Fibroblast of pulmonary artery (primary cell): ENCODE measurements around the gene PRAMEF7.
"Not testable (repeated sequence)": the region's sequence is repeated elsewhere in the genome, so short reads cannot be mapped to it uniquely, and the experiment has no call there.

Source experiments
- DNase-seq: peaks from one replicate; pipeline ENCODE4 v3.0.0-alpha.2; 2010; ENCODE audit warnings: low read depth
- H3K4me3 ChIP-seq: replicated peaks from 2 replicates; pipeline ENCODE4 v1.5.1; 2011; ENCODE audit warnings: low read depth, mild to moderate bottlenecking, control low read depth, low read length, moderate library complexity

The PRAMEF7 gene

GRCh38 chr1:12916310-12916709, at the start of gene PRAMEF7:
Gene PRAMEF7 (plus strand): TSS chr1:12916610. CDS start chr1:12917693, 1,083 bp downstream.
- not testable (repeated sequence) for DNase-seq, H3K4me3 ChIP-seq

GRCh38 chr1:12878453-12878852, 38.0 kb upstream of the PRAMEF7 start:
- not testable (repeated sequence) for H3K4me3 ChIP-seq, DNase-seq

GRCh38 chr1:12886101-12886500, 30.3 kb upstream of the PRAMEF7 start, which contains the start of gene PRAMEF4:
Gene PRAMEF4 (minus strand): TSS chr1:12886201. CDS start chr1:12883394, 2,807 bp downstream.
- not testable (repeated sequence) for H3K4me3 ChIP-seq, DNase-seq

DNA sequence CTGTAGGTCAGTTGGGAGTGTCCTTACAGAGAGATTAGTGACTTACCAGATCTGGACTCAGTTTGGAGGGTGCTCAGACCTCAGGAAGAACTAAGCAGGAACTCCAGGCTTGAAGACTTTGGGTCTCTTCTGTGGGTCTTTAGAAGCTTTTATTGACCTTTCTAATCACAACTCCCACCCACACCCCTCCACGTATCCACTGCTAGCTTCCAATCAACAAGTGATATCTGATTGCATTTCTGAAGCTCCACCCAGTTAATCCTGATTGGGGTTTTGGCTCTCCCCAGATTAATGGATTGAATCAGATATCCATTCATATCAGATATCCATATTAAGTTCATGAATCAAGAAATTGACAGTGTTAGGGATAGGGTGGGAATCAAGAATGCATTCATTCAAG, 18.2 kb upstream of the PRAMEF7 start, which contains the start of gene PRAMEF10:
Gene PRAMEF10 (minus strand): TSS at position 101 of the 400 bp plus-strand sequence. CDS start 2,423 bp downstream, outside the sequence.
- not testable (repeated sequence) for DNase-seq, H3K4me3 ChIP-seq

DNA sequence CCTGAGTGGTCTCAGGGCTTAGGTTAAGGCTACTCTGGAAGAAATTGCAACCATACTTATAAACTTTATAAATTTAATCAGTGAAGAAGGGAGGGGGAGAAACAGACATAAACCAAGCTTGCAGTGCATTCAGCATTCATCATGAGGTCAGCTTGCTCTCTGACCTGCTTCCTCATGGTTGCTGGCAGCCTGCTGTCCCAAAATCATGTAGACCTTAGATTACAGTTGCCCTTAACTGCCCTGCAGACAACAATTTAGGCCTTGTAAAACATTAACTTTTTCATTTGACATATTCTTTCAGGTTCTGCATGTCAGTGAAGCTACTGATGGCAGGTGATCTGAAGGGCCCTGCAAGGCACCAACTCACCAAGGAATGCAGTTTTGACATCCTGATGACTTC, 17.2 kb upstream of the PRAMEF7 start:
- not testable (repeated sequence) for H3K4me3 ChIP-seq

DNA sequence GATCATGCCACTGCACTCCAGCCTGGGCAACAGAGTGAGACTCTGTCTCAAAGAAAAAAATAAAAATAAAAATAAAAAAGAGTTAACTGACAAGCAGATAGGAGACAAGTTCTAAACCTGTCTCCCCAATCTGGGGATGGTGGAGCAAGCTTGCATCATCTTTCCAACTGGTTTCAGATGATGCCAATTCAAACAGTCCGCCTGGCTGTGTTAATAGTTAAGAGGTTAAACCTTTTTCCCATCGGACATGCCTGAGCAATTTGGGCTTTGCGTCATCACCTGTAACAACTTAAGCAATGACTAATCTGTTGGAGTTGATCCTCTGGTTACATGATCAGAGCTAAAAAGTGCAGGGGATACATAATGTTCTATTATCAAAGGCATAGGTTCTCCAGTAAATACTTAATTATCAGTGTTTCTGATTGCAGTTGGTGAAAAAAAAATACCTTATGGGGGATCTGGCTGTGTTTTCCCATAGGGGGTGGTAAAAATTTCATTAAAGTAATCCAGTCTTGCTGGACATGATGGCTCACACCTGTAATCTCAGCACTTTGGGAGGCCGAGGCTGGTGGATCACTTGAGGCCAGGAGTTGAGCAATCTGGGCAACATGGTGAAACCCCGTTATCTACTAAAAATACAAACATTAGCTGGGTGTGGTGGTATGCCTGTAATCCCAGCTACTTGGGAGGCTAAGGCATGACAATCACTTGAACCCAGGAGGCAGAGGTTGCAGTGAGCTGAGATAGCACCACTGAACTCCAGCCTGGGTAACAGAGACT, 12.4 kb upstream of the PRAMEF7 start:
- DNase-seq, H3K4me3 ChIP-seq: not testable (repeated sequence)

More for the DNA sequence above, 17.2 kb upstream of the PRAMEF7 start:
- not testable (repeated sequence) for DNase-seq

GRCh38 chr1:12921749-12922148, 5.3 kb downstream of the PRAMEF7 start:
- H3K4me3 ChIP-seq, DNase-seq: not testable (repeated sequence)

GRCh38 chr1:12924368-12924767, 8.0 kb downstream of the PRAMEF7 start:
- DNase-seq, H3K4me3 ChIP-seq: not testable (repeated sequence)

GRCh38 chr1:12947480-12947879, 31.1 kb downstream of the PRAMEF7 start, which contains the start of gene PRAMEF6:
Gene PRAMEF6 (minus strand): TSS chr1:12947580. CDS start chr1:12942518, 5,062 bp downstream.
- DNase-seq, H3K4me3 ChIP-seq: not testable (repeated sequence)
